Measurements from ENCODE around the gene TMEM39A.

The TMEM39A gene, protein sequence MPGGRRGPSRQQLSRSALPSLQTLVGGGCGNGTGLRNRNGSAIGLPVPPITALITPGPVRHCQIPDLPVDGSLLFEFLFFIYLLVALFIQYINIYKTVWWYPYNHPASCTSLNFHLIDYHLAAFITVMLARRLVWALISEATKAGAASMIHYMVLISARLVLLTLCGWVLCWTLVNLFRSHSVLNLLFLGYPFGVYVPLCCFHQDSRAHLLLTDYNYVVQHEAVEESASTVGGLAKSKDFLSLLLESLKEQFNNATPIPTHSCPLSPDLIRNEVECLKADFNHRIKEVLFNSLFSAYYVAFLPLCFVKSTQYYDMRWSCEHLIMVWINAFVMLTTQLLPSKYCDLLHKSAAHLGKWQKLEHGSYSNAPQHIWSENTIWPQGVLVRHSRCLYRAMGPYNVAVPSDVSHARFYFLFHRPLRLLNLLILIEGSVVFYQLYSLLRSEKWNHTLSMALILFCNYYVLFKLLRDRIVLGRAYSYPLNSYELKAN

DNA sequence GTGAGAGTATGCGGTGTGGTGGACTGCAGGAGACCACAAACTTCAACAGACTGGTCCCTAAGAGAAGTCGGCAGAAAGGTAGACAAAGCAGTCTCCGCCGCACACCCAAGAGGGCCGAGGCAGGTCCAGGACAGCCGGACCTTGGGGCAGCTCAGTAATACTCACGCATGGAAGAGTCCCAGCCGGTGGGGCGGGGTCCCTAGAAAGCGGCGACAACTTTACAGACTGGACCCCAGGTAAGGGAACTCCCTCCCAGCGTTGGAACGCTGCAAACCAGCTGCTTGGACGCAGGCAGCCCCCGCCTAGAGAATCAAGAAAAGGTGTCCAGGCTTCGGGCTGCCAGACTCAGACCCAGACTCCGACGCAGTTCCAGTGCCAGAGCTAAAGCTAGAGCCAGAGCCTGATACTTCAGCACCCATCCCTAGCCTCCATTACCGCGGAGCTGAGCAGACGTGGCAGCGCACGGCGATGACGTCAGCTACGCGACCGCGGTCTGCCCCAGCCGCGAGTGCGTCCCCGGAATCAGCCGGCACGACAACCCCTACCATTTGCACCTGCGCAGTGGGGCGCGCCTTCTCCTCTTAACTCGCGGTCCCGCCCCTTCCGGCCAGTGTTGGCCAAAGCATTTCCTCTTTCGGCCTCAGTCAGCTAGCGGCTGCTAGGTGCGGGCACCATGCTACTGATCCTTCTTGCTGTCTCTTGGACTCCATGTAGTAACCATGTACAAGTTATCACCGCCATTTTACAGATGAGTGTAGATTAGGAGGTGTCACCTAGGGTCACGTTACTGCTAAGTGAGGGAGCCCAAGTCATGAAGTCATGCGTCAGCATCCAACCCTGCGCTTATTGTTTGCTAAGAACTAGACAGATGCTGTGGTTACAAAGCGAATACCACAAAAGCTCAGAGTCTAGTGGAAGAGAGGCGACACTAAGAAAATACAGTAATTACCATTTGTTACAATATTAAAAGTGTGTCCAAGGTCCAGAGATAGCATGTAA is at the start of gene TMEM39A:
TSS of gene TMEM39A (minus strand) at position 445 of the 999 bp plus-strand sequence. CDS start 1,541 bp downstream, outside the sequence.
- DNase-seq (ENCODE audit: extremely low read depth in 1 of 2, low read depth in 1 of 2), result peak; percentile 96 to 99

DNA sequence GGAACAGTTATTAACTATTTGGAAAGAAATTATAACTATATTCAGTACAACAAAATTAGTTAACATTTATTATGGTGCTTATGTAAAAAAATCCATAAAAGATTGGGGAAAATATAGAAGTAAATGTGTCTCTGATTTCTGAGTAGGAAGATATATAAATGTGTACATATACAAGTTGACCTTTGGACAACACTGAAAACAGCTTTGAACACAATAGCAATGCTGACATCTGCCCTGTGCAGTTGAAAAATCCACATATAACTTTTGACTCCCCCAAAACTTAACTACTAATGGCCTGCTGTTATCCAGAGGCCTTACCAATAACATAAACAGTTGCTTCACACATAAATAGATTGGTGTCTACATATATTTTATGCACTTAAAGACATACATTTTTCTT is 47.3 kb upstream of the TMEM39A start:
- no peak for DNase-seq (ENCODE audit: extremely low read depth in 1 of 2, low read depth in 1 of 2)

DNA sequence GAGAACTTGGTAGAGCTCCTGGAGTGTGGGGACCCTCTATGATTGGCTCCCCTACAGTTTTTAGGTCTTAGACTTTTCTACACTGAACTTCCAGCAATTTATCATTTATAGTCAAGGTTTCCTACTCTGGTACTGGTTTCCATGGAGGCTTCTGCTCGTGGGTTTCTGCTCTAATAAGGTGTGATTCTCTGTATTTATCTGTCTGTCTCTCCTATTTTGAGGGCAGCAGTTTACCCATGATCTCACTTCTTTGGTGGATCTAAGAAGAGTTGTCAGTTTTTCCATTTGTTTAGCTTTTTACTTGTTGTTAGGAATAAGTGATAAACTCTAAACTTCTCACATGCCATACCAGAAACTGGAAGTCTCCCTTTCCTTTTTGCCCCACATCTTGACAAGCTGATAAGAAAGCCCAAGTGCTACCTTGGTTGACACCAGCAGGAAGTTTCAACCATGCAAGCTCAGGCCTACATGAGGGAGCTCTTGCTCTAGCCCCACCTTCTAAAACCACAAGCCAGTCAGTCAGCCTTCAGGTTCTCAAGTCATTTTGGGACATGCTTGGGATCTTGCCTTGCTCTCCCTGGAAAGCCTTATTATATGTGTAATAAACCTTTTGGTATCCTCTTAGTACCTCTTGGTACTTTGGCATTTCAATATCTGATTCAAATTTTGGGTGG is 44.9 kb upstream of the TMEM39A start:
- DNase-seq (ENCODE audit: extremely low read depth in 1 of 2, low read depth in 1 of 2), result no peak

DNA sequence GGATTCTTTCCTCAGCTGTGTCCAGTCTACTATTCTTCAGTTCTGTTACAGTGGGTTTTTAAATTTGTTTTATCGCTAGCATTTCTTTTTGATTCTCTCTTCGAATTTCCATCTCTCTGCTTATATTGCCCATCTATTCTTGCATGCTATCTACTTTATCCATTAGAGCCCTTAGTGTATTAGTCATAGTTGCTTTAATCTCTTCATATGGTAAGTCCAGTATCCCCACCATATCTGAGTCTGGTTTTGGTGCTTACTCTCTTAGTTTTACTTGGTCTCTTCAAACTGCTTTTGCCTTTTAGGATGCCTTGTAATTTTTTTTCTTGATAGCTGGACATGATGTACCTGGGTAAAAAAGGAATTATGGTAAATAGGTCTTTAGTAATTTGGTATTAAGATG is 44.0 kb upstream of the TMEM39A start:
- no peak for DNase-seq (ENCODE audit: extremely low read depth in 1 of 2, low read depth in 1 of 2)

DNA sequence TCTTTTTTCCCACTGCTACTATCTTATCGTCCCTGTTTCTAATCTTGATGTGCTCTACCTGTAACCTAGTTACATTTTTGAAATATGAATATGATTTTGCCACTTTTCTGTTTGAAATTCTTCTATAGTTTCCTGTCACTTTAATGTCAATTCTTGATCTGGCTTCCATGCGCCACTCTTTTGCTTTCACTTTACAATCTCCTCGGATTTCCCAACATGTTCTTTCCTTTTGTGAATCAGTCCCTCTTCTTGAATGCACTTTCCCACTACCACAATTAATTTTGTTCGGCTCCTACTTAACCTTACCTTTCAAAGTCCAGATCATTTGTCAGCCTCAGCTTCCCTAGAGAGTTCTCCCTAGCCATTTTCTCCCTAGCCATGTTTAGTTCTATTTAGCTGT is 43.2 kb upstream of the TMEM39A start:
- no peak for DNase-seq (ENCODE audit: extremely low read depth in 1 of 2, low read depth in 1 of 2)

DNA sequence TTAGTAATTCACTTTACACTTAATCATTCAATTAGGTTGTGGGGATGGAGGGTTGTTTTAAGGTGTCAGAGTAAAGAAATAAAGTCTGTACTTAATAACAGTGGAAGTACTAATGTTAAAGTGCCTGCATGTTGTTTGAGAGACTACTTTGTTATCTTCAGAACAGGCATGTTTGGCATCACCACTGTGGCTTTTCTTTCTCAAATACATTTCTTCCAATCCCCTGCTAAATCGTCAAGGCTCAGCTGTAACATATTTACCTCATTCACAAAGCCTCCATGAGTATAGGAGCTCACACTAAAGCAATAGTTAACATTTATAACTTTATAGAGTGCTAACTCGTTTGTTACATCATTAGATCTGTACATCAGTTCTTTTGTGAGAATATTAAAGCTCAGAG is 37.5 kb upstream of the TMEM39A start:
- DNase-seq (ENCODE audit: extremely low read depth in 1 of 2, low read depth in 1 of 2), result no peak

DNA sequence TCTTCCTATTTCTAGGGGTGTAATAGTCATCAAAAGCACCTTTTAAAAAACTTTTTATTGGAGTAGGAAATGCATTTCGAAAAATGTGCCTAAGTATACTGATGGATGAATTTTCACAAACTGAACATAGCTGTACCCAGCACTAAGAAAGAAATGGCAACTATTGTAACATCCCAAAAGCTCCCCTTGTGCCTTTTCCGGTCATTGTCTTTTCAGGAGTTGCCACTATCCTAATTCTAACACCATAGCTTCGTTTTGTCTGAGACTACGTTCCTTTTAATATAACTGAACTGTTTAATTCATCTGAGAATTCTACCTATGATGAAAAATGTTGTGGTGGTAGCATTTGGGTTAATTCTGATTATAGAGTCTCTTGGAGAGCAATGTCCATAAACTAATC is 36.9 kb upstream of the TMEM39A start:
- DNase-seq (ENCODE audit: extremely low read depth in 1 of 2, low read depth in 1 of 2), result no peak

DNA sequence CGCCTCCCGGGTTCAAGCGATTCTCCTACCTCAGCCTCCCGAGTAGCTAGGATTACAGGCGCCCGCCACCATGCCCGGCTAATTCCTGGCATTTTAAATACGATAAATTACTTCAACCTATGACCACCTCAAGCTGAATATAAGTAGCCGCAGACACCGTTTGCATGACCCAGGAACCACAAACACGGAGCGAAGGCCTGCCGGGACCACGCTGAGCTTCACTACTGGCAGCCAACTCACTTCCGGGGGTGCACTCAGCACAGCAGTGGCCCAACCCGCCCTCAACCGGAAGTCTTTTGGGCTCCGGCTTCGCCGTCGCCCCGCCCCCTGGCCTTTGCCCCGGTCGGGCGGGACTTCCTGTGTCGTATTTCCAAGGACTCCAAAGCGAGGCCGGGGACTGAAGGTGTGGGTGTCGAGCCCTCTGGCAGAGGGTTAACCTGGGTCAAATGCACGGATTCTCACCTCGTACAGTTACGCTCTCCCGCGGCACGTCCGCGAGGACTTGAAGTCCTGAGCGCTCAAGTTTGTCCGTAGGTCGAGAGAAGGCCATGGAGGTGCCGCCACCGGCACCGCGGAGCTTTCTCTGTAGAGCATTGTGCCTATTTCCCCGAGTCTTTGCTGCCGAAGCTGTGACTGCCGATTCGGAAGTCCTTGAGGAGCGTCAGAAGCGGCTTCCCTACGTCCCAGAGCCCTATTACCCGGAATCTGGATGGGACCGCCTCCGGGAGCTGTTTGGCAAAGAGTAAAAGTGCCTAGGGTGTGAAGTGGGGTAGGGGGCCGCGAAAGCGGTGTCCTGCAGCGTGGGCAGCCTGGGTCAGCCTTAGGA is 35.0 kb upstream of the TMEM39A start, which contains the start of gene TIMMDC1:
TSS of gene TIMMDC1 (plus strand) at position 362 of the 826 bp plus-strand sequence. CDS start at position 549, 187 bp downstream.
- peak; percentile 91 to 97 for DNase-seq (ENCODE audit: extremely low read depth in 1 of 2, low read depth in 1 of 2)

DNA sequence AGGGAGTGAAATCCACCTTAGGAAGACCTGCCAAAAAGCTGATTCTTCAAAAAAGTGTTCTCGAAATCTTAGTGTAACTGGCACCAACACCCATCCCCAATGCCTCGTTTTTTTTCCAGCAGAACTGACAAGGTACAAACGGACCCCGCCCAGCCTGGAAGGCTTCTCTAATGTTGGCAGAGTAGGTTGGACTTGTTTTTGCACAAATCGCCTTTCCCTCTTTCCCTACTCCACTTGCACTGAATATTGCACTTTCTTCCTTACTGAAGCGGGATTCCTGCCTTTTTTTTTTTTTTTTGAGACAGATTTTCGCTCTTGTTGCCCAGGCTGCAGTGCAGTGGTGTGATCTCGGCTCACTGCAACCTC is 34.4 kb upstream of the TMEM39A start:
- no peak for DNase-seq (ENCODE audit: extremely low read depth in 1 of 2, low read depth in 1 of 2)

DNA sequence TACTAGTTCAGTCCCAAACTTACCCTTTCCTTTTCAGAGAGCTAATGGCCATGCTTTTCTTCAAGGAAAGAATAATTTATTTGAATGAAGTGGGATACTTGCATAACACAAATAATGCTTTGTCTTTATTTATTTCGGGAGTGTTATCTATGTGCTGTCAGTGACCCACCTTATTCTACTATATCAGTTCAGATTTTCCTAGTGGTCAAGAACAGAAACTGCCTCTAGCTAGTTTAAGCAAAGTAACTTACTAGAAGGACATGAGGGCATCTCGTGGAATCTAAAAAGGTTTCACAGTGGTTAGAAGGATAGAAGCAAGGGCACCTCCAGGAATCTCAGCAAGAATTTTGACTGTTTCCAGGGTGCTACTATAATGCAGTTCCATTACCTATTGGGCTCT is 31.2 kb upstream of the TMEM39A start:
- no peak for DNase-seq (ENCODE audit: extremely low read depth in 1 of 2, low read depth in 1 of 2)

DNA sequence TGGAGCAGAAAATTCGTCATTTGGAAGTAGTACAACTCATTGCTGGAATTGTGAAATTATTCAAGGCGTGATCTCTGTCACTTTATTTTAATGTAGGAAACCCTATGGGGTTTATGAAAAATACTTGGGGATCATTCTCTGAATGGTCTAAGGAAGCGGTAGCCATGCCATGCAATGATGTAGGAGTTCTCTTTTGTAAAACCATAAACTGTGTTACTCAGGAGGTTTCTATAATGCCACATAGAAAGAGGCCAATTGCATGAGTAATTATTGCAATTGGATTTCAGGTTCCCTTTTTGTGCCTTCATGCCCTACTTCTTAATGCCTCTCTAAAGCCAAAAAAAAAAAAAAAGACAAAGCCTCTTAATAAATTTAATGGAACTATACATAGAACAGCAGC is 29.4 kb upstream of the TMEM39A start:
- DNase-seq (ENCODE audit: extremely low read depth in 1 of 2, low read depth in 1 of 2), result no peak

DNA sequence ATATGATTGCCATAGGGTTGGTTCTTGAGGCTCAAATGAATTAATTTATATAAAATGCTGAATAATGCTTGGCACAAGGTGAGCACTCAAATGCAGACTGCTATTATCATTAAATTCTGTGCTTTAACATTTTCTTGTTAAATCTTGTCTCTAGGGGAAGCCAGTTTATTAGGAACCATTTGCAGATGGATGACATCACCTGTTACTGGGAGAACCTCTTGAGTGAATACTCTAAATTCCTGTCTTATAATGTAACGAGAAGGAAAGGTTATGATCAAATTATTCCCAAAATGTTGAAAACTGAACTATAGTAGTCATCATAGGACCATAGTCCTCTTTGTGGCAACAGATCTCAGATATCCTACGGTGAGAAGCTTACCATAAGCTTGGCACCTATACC is 28.7 kb upstream of the TMEM39A start:
- no peak for DNase-seq (ENCODE audit: extremely low read depth in 1 of 2, low read depth in 1 of 2)

DNA sequence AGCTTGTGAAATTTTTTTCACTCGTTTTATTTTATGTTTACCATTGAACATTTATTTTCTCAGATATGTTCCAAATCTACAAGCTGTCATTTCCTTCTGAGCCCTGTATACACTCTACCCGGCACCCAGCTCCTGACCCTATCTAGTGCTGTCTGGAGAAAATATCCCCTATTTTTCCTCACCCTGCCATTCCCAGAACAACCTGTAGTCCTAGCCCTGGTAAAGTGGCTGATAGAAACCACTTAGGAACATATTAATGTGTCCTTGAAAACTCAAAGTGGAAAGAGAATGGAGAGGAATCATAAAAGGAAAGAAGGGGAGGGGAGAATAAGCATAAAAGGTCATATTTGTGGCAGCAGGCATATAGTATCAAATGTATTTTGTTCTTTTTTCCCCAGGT is 26.7 kb upstream of the TMEM39A start:
- no peak for DNase-seq (ENCODE audit: extremely low read depth in 1 of 2, low read depth in 1 of 2)

DNA sequence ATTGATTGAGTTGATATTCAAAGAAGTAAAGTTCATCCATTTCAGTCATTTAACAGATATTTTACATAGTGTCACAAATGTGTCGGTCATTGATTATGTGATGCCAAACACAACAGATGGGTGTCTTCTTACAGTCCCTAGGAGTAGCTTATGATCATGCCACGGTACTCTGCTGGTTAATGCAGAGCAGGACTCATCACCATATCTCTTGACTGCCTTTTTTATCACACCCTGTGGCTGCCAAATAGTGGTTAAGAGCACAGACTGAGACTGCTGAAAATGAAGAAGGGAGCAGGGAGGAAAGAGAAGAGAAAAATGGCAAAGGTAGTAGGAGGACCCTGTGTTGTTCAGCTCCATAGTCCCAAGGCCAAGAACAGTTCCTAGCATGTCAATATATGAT is 22.1 kb upstream of the TMEM39A start:
- no peak for DNase-seq (ENCODE audit: extremely low read depth in 1 of 2, low read depth in 1 of 2)

DNA sequence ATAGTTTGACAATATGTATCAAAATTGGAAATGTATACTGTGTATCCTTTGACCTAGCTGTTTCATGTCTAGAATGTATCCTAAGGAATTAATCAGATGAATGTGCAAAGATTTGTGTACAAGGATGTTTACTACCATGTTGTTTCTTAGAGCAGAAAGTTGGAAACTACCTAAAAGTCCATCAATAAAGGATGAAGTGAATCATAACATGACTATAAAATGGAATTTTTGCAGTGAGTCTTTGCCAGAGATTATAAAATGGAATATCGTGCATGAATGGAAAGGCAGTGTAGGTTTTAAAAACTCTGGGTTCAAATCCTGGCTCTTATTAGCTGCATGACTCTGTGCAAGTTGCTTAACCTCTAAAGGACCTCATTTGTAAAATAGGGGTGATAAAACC is 19.7 kb upstream of the TMEM39A start:
- no peak for DNase-seq (ENCODE audit: extremely low read depth in 1 of 2, low read depth in 1 of 2)

DNA sequence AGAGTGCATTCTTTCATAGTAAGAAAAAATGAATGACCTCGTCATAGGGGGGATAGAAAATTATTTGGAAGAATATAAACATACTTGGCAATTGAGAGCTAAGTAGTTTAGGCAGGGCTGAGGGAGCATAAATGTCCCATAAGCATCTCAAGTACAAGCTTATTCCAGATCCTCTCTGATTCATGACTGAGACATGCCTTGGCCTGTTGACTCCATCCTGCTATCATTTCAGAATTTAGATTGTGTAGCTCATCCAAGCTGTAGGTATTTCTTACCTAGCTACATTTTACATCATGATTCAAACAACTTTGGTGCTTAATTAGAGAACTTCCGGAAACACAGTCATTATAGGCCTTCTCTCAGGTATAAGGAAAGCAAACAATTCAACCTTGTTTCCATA is 17.7 kb upstream of the TMEM39A start:
- DNase-seq (ENCODE audit: extremely low read depth in 1 of 2, low read depth in 1 of 2), result no peak

DNA sequence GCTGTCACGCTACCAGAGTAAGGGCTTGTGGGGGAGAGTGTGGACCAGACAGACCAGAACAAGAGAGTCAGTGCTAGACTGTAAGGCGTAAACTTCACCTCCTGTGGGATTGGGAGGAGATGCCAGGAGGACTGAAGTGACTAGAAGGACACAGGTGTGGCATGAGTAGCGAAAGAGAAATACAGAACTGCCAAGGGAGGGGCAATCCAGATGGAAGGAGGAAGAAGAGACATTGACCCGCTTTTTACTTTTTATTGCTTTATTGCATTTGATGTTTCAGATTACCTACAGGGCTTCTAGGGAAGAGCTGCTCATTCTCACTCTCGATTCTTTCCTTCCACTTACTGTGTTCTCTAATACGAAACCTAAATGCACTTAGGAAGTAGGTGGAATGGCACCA is 7.5 kb upstream of the TMEM39A start:
- no peak for DNase-seq (ENCODE audit: extremely low read depth in 1 of 2, low read depth in 1 of 2)

DNA sequence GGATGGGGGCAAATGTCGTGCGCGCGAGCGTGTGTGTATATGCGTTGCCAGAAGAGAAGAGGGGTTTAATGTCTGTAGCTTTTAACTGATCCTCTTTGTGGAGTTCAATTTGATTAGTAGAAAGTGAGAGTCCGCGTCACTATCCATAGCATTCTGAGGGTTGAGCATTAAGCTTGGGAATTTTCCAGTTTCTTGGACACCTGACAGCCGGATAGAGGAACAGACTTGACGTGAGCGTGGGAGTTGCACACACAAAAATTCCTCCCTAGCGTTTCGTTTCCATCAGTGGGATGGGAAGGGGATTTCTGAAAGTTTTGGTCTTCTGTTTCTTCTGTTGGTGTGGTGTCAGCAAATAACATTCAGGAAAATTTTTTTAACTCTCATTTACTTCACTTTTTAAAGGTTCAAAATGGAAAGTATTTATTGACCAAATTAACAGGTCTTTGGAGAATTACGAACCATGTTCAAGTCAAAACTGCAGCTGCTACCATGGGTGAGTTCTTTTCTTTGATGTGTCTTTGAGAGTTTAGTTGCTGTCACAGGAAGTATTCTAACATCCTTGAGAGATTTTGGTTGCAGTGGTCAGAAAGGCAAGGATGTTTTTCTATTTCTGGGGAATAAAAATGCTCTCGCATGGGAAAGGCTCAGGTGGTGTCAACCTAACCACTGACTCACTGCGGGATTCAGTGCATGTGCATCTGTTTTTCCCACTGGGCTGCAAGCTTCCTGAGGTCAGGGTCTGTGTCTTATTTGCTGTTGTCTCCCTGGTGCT is 6.2 kb upstream of the TMEM39A start:
- no peak for DNase-seq (ENCODE audit: extremely low read depth in 1 of 2, low read depth in 1 of 2)

DNA sequence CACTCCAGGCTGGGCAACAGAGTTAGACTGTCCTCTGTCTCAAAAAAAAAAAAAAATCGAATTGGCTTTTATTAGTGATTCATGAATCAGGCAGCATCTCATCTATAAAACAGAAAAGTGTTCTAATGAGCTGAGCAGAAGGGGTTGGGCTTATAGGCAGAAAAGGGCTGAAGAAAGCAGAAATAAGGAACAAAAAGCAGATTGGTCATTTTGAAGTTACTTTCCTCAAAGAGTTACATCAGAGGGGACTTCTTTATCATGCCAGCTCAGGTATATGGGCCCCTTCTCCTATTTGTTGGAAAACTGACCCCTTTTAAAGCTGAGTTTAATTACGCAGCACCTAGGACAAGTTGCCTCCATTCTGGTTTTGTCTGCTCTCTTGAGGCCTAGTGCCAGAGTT is 4.6 kb upstream of the TMEM39A start:
- DNase-seq (ENCODE audit: extremely low read depth in 1 of 2, low read depth in 1 of 2), result no peak

Measured in activated CD8-positive, alpha-beta memory T cell treated with anti-CD3 and anti-CD28 coated beads for 1 hour (primary cell).